Measurements from ENCODE around the gene FAM24B.
"Not testable (repeated sequence)": the region's sequence is repeated elsewhere in the genome, so short reads cannot be mapped to it uniquely, and the experiment has no call there.

The FAM24B gene

GRCh38 chr10:122868768-122869167 is 10.6 kb downstream of the FAM24B start:
- ATAC-seq = not testable (repeated sequence)

- ATAC-seq = not testable (repeated sequence)
Measured at GRCh38 chr10:122866757-122867482, 12.5 kb downstream of the FAM24B start.

- peak; percentile 32; the same call in 1 of the 2 replicates for TF ChIP-seq ISL1 (CRISPR knock-in tag; IDR thresholded peaks at IDR 0.05)
- TF ChIP-seq CREB5 (CRISPR knock-in tag; IDR thresholded peaks at IDR 0.05; ENCODE audit: low read depth) = no peak
- ATAC-seq = peak; percentile 78
Measured at GRCh38 chr10:122864901-122865300, 14.5 kb downstream of the FAM24B start.

- ATAC-seq = no peak; the same call in 2 of the 3 replicates
- TF ChIP-seq RARB (CRISPR knock-in tag; IDR thresholded peaks at IDR 0.05) (no peak), TOX (CRISPR knock-in tag; IDR thresholded peaks at IDR 0.05; ENCODE audit: borderline replicate concordance) (no peak), ESRRG (CRISPR knock-in tag; IDR thresholded peaks at IDR 0.05) (no peak), OSR1 (CRISPR knock-in tag; IDR thresholded peaks at IDR 0.05) (no peak), ZFP30 (CRISPR knock-in tag; IDR thresholded peaks at IDR 0.05) (no peak), ZNF70 (CRISPR knock-in tag; IDR thresholded peaks at IDR 0.05) (no peak), BACH2 (CRISPR knock-in tag; IDR thresholded peaks at IDR 0.05; ENCODE audit: borderline replicate concordance) (no peak), SNAI2 (CRISPR knock-in tag; IDR thresholded peaks at IDR 0.05) (no peak), PATZ1 (CRISPR knock-in tag; IDR thresholded peaks at IDR 0.05; ENCODE audit: borderline replicate concordance) (no peak), CSRNP3 (CRISPR knock-in tag; IDR thresholded peaks at IDR 0.05) (no peak), ZC3H10 (CRISPR knock-in tag; IDR thresholded peaks at IDR 0.05) (no peak), ZFP3 (CRISPR knock-in tag; IDR thresholded peaks at IDR 0.05) (no peak), ZNF8 (CRISPR knock-in tag; IDR thresholded peaks at IDR 0.05) (no peak)
Measured at GRCh38 chr10:122864194-122864592, 15.2 kb downstream of the FAM24B start.

GRCh38 chr10:122863216-122864193 is 15.9 kb downstream of the FAM24B start:
- no peak for ATAC-seq
- TF ChIP-seq ZFP30 (CRISPR knock-in tag; IDR thresholded peaks at IDR 0.05) (no peak), CSRNP3 (CRISPR knock-in tag; IDR thresholded peaks at IDR 0.05) (no peak), ZNF70 (CRISPR knock-in tag; IDR thresholded peaks at IDR 0.05) (no peak), PPARA (CRISPR knock-in tag; IDR thresholded peaks at IDR 0.05; ENCODE audit: borderline replicate concordance) (no peak), ZNF565 (CRISPR knock-in tag; conservative IDR thresholded peaks at IDR 0.05; ENCODE audit: low read depth) (no peak), ESRRG (CRISPR knock-in tag; IDR thresholded peaks at IDR 0.05) (no peak), ZC3H10 (CRISPR knock-in tag; IDR thresholded peaks at IDR 0.05) (no peak), OSR1 (CRISPR knock-in tag; IDR thresholded peaks at IDR 0.05) (no peak), ZNF8 (CRISPR knock-in tag; IDR thresholded peaks at IDR 0.05) (no peak), SNAI2 (CRISPR knock-in tag; IDR thresholded peaks at IDR 0.05) (no peak), CREB5 (CRISPR knock-in tag; IDR thresholded peaks at IDR 0.05; ENCODE audit: low read depth) (no peak), CSDC2 (CRISPR knock-in tag; IDR thresholded peaks at IDR 0.05) (no peak)

Measured in SK-N-SH treated with all-trans-retinoic acid at 6 μM for 48 hours (cell line).